Measurements from ENCODE around the gene MTMR10. TPM values are rescaled to one million over a fixed set of nuclear protein-coding genes. Genes with fewer than 3 reads are reported as not detected.

MTMR10 gene
- total RNA-seq, 6 donors from 2014 or later = 28.6 to 48.7 (median 36.8) TPM

DNA sequence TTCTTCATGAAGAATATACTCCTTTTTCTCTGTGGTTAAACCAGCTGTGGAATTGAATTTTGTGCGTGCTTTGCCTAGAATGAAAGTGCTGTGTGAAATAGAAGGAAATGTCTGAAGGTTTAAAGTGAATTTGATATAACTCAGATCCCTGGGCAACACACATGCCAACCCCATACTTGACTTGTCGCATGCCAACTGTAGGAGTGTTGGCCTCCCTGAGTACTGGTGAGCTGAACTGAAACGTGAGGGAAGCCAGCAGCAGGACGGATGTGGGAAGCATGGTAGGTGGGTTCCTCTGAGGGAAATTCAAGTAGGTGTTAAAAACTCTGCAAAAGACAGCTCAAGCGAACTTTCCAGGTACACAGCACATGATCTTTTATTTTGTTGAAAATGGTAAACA is 73.1 kb downstream of the MTMR10 start:
- Histone ChIP-seq H3K9me3 (no peaks in the 10 kb centered on the region), H3K4me3 (no peak overlapping the region), H3K27me3 (no peaks in the 10 kb centered on the region), H3K27ac (no peak overlapping the region), H3K36me3 (peaks cover 0 to 78% (median 49%) of the 10 kb centered on the region in 4 donors), H3K4me1 (no peaks in the 10 kb centered on the region)
- DNase-seq (no peak), ATAC-seq (ENCODE audit: low FRiP score in 2 of 2) (no peak)
- no peak for TF ChIP-seq POLR2A (IDR thresholded peaks at IDR 0.05)
- no peak for TF ChIP-seq CTCF (IDR thresholded peaks at IDR 0.05)
- TF ChIP-seq EP300 (IDR thresholded peaks at IDR 0.05) = no peak
- no peak for TF ChIP-seq POLR2AphosphoS5 (IDR thresholded peaks at IDR 0.05)
- WGBS, 2 donors = 88 to 92% methylated on average over 5 of the region's 5 CpGs

- H3K4me1 ChIP-seq = no peaks in the 10 kb centered on the region
- H3K4me3 ChIP-seq = no peak overlapping the region
- no peak for DNase-seq
- ATAC-seq (ENCODE audit: low FRiP score in 2 of 2) = no peak
- no peak overlapping the region for H3K27ac ChIP-seq
- no peaks in the 10 kb centered on the region for H3K9me3 ChIP-seq
- WGBS, 2 donors = 83 to 97% methylated on average over 1 of the region's 1 CpG
- H3K27me3 ChIP-seq = no peaks in the 10 kb centered on the region
- peaks cover 0 to 75% (median 48%) of the 10 kb centered on the region in 4 donors for H3K36me3 ChIP-seq
- TF ChIP-seq POLR2A (IDR thresholded peaks at IDR 0.05) = no peak
- no peak for TF ChIP-seq EP300 (IDR thresholded peaks at IDR 0.05)
- no peak for TF ChIP-seq POLR2AphosphoS5 (IDR thresholded peaks at IDR 0.05)
- no peak for TF ChIP-seq CTCF (IDR thresholded peaks at IDR 0.05)
These were observed 73.8 kb downstream of the MTMR10 start for GRCh38 chr15:30917675-30918074.

DNA sequence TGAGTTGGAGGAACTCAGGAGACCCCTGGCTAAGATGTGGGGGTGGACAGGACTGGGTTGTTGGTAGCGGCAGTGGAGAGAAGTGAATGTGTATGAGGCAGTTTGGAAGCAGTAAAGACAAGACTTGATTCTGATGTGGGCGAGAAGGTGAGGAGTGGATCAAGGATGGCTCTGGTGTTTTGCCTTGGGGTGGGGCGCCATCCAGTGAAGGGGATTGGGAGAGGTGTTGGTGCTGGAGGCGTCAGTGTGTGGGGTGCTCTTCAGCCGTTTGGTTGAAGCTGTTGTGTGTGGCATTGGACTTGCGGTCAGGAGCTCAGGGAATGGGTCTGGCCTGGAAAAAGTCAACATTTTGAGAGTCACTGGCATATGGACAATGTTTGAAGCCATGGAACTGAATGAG is 74.4 kb downstream of the MTMR10 start:
- TF ChIP-seq CTCF (IDR thresholded peaks at IDR 0.05) (no peak), POLR2AphosphoS5 (IDR thresholded peaks at IDR 0.05) (no peak), EP300 (IDR thresholded peaks at IDR 0.05) (no peak), POLR2A (IDR thresholded peaks at IDR 0.05) (no peak)
- WGBS, 2 donors = 75 to 87% methylated on average over 6 of the region's 6 CpGs
- H3K4me3 ChIP-seq = no peak overlapping the region

GRCh38 chr15:30913761-30914160 is 77.7 kb downstream of the MTMR10 start:
- peaks cover 0 to 76% (median 36%) of the 10 kb centered on the region in 4 donors for H3K36me3 ChIP-seq
- ATAC-seq (ENCODE audit: low FRiP score in 2 of 2) (no peak), DNase-seq (no peak)
- H3K9me3 ChIP-seq = no peaks in the 10 kb centered on the region
- no peaks in the 10 kb centered on the region for H3K4me1 ChIP-seq
- TF ChIP-seq EP300 (IDR thresholded peaks at IDR 0.05) (no peak), CTCF (IDR thresholded peaks at IDR 0.05) (no peak), POLR2AphosphoS5 (IDR thresholded peaks at IDR 0.05) (no peak), POLR2A (IDR thresholded peaks at IDR 0.05) (no peak)
- no peak overlapping the region for H3K27ac ChIP-seq
- no peaks in the 10 kb centered on the region for H3K27me3 ChIP-seq
- no peak overlapping the region for H3K4me3 ChIP-seq
- WGBS, 2 donors = 95 to 96% methylated on average over 9 of the region's 9 CpGs

More for the DNA sequence above, 74.4 kb downstream of the MTMR10 start:
- Histone ChIP-seq H3K4me1 (no peaks in the 10 kb centered on the region), H3K27ac (no peak overlapping the region), H3K9me3 (no peaks in the 10 kb centered on the region), H3K27me3 (no peaks in the 10 kb centered on the region), H3K36me3 (peaks cover 0 to 75% (median 47%) of the 10 kb centered on the region in 4 donors)
- no peak for DNase-seq
- ATAC-seq (ENCODE audit: low FRiP score in 2 of 2) = no peak

GRCh38 chr15:30906366-30906765 is 85.1 kb downstream of the MTMR10 start:
- no peak for DNase-seq
- TF ChIP-seq EP300 (IDR thresholded peaks at IDR 0.05) (no peak), CTCF (IDR thresholded peaks at IDR 0.05) (no peak), POLR2AphosphoS5 (IDR thresholded peaks at IDR 0.05) (no peak), POLR2A (IDR thresholded peaks at IDR 0.05) (no peak)
- ATAC-seq (ENCODE audit: low FRiP score in 2 of 2) = no peak
- WGBS, 2 donors = 78 to 92% methylated on average over 4 of the region's 4 CpGs
- H3K27ac ChIP-seq = no peak overlapping the region
- H3K4me1 ChIP-seq = peaks cover 4 to 18% (median 8%) of the 10 kb centered on the region in 4 donors
- H3K4me3 ChIP-seq = no peak overlapping the region
- H3K9me3 ChIP-seq = no peaks in the 10 kb centered on the region
- peaks cover 0 to 29% (median 7%) of the 10 kb centered on the region in 4 donors for H3K36me3 ChIP-seq
- no peaks in the 10 kb centered on the region for H3K27me3 ChIP-seq
